ENCODE results near the gene RANBP6. TPM values are rescaled to one million over a fixed set of nuclear protein-coding genes. Genes with fewer than 3 reads are reported as not detected.

RANBP6 gene
- total and polyA plus RNA-seq, 2 experiments from 2014 or later, result 18.0 to 23.8 TPM

DNA sequence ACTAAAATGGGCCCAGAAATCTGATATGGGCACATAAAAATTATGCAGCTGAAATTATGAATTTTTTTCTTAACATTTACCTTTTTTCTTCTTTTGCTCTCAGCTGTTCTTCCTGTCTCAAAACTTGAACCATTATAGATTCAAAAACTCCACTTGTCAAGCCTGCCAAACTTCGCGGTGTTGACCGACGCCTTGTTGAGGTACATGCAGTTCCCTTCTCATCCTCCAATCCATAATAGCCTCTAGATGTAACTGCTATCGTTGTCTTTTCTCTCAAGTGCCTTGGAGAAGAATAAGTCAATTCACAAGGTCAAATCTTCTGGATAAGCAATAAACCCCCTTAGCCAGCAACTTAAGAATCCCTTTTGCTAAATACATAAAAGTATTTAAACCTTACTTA is 27.2 kb downstream of the RANBP6 start:
- Histone ChIP-seq H3K4me3 (no peak overlapping the region), H3K4me1 (ENCODE audit: low read depth) (peaks cover 10% of the 10 kb centered on the region), H3K36me3 (peaks cover 6% of the 10 kb centered on the region), H3K27ac (no peak overlapping the region), H3K27me3 (no peaks in the 10 kb centered on the region), H3K9me3 (ENCODE audit: low read depth) (no peaks in the 10 kb centered on the region)
- DNase-seq (ENCODE audit: low read depth in 1 of 2, low spot score in 1 of 2), result no peak
- TF ChIP-seq, protein P1, sequence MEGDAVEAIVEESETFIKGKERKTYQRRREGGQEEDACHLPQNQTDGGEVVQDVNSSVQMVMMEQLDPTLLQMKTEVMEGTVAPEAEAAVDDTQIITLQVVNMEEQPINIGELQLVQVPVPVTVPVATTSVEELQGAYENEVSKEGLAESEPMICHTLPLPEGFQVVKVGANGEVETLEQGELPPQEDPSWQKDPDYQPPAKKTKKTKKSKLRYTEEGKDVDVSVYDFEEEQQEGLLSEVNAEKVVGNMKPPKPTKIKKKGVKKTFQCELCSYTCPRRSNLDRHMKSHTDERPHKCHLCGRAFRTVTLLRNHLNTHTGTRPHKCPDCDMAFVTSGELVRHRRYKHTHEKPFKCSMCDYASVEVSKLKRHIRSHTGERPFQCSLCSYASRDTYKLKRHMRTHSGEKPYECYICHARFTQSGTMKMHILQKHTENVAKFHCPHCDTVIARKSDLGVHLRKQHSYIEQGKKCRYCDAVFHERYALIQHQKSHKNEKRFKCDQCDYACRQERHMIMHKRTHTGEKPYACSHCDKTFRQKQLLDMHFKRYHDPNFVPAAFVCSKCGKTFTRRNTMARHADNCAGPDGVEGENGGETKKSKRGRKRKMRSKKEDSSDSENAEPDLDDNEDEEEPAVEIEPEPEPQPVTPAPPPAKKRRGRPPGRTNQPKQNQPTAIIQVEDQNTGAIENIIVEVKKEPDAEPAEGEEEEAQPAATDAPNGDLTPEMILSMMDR (IDR thresholded peaks at IDR 0.05; ENCODE audit: low read depth, low read length), result no peak

DNA sequence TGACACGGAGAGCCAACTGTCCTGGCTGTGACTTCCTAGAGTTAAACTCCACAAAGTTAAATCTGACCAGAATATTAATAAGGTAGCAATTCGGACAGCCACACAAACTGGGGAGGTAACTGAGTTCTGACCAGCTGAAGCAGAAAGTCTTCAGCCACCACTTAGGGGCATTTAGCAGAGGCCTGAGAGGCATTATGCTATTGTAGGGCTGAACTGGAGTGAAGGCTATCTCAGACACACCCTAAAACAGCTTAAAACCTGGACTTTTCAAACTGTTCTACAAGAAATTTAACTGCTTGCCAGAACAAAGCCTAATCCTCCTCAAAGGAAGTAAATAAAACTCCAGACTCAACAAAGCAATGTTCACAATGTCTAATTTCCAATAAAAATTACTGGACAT is 32.4 kb downstream of the RANBP6 start:
- Histone ChIP-seq H3K4me1 (ENCODE audit: low read depth) (no peaks in the 10 kb centered on the region), H3K36me3 (peaks cover 6% of the 10 kb centered on the region), H3K27me3 (no peaks in the 10 kb centered on the region), H3K4me3 (no peak overlapping the region), H3K27ac (no peak overlapping the region), H3K9me3 (ENCODE audit: low read depth) (no peaks in the 10 kb centered on the region)
- no peak for DNase-seq (ENCODE audit: low read depth in 1 of 2, low spot score in 1 of 2)
- TF ChIP-seq, protein P1 (IDR thresholded peaks at IDR 0.05; ENCODE audit: low read depth, low read length), result no peak

DNA sequence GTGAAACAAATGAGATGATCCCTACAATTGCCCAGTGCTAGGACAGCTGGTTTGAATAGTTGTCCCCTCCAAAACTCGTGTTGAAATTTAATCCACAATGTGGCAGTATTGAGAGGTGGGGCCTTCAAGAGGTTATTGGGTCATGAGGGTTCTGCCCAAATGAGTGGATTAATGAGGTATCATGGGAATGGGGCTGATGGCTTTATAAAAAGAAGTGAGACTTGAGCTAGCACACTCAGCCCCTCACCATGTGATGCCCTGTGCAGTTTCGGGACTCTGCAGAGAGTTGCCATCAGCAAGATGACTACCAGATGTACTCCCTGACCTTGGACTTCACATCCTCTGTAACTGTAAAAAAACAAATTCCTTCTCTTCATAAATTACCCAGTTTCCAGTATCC is 33.1 kb downstream of the RANBP6 start:
- H3K4me3 ChIP-seq, result no peak overlapping the region
- no peak for DNase-seq (ENCODE audit: low read depth in 1 of 2, low spot score in 1 of 2)
- H3K36me3 ChIP-seq, result peaks cover 6% of the 10 kb centered on the region
- TF ChIP-seq, protein P1 (IDR thresholded peaks at IDR 0.05; ENCODE audit: low read depth, low read length), result no peak
- no peaks in the 10 kb centered on the region for H3K9me3 ChIP-seq (ENCODE audit: low read depth)
- no peaks in the 10 kb centered on the region for H3K4me1 ChIP-seq (ENCODE audit: low read depth)
- no peaks in the 10 kb centered on the region for H3K27me3 ChIP-seq
- no peak overlapping the region for H3K27ac ChIP-seq

DNA sequence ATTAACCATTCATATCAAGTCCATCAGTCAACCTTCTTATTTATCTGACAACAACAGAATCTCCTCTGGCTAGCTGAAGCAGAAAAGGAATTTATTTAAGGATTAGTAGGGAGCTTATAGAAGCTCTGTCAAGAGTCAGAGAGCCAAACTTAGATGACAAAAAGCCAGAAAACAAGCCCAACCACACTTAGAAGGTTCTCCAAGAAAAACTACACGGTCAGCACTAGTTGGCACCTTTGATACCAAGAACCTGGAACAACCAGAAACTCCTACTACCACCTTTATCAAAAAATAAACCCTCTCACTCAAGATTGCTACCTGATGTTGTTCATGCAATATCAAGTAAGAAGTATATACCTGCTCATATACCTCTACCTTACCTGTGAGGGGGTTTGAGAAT is 36.9 kb downstream of the RANBP6 start:
- Histone ChIP-seq H3K9me3 (ENCODE audit: low read depth) (no peaks in the 10 kb centered on the region), H3K27me3 (no peaks in the 10 kb centered on the region), H3K27ac (no peak overlapping the region), H3K36me3 (no peaks in the 10 kb centered on the region), H3K4me1 (ENCODE audit: low read depth) (no peaks in the 10 kb centered on the region), H3K4me3 (no peak overlapping the region)
- TF ChIP-seq, protein P1 (IDR thresholded peaks at IDR 0.05; ENCODE audit: low read depth, low read length), result no peak
- DNase-seq (ENCODE audit: low read depth in 1 of 2, low spot score in 1 of 2), result no peak

DNA sequence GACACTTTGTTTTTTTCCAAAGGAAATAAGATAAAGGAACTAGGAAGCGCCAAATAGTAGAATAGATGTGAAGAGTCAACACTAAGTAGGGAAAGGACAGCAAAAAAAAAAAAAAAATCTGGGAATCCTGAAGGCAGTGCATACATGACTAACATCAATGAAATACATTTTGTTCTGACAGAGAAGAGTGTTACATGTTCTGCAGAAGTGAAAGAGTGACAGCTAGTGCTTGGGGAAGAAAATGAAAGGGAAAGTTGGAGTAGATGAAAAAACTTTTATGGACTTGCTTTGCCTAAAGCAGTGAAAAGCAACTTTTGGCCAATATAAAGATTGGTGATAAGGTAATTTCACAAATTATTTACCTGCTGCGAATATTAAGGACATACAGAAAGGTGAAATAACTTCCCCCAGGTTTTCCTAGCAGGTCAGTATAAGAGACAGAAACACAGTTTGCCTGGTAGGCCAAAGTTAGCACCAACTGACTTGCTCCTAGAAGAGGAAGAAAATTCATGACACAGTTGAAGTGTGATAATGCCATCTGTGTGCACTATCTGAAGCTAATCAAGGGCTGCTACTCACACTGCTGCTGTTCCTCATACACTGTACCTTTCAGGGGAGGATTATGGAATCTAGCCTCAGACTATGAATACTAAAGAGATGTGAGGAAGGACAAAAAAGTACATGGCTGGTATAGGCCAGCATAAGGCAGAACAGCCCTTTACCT is 38.6 kb downstream of the RANBP6 start:
- Histone ChIP-seq H3K27ac (peak overlapping the region; percentile 78), H3K4me3 (no peak overlapping the region), H3K4me1 (ENCODE audit: low read depth) (no peaks in the 10 kb centered on the region), H3K36me3 (no peaks in the 10 kb centered on the region), H3K9me3 (ENCODE audit: low read depth) (no peaks in the 10 kb centered on the region), H3K27me3 (no peaks in the 10 kb centered on the region)
- no peak for DNase-seq (ENCODE audit: low read depth in 1 of 2, low spot score in 1 of 2)
- TF ChIP-seq, protein P1 (IDR thresholded peaks at IDR 0.05; ENCODE audit: low read depth, low read length), result no peak
